ENCODE results near the gene APH1A.
"Not testable (repeated sequence)": the region's sequence is repeated elsewhere in the genome, so short reads cannot be mapped to it uniquely, and the experiment has no call there.

APH1A gene

DNA sequence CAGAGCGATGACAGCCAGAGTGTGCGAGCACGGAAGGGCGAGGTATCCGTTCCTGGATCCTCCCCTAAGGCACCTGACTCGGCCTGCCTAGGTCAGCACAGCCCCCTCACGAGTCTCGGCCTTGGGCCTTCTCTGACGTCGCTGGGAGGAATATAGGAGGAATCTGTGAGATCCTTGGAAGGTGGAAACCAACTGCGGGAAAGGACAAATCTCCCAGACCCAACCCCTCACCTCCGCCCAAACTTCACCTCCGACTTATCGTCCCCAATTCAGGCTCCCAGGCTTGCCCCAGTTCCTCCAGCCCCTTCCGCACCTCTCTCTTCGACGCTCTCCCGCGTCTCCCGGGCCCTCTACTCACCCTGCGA lies 494 bp downstream of the APH1A start:
- peak in 1 of 2 donors; percentile 9 for DNase-seq (ENCODE audit: low read depth in 2 of 2)

DNA sequence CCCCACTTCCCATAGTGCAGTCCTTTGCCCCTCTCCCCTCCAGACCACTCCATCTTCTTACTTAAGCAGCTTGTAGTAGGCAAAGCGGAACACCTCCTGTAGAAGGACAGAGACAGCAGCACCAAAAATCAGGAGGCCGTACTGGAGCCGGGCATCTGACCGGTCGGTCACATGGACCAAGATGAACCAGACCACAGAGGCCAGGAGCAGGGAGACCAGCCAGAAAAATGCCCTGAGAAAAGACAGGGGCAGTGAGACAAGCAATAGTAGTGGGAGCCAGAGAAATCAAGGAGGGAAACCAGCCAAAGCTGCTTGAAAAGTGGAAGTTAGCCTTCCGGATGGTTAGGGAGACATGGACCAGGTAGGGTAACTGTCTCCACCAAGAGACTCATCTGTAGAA lies 920 bp downstream of the APH1A start:
- no peak for DNase-seq (ENCODE audit: low read depth in 2 of 2)

DNA sequence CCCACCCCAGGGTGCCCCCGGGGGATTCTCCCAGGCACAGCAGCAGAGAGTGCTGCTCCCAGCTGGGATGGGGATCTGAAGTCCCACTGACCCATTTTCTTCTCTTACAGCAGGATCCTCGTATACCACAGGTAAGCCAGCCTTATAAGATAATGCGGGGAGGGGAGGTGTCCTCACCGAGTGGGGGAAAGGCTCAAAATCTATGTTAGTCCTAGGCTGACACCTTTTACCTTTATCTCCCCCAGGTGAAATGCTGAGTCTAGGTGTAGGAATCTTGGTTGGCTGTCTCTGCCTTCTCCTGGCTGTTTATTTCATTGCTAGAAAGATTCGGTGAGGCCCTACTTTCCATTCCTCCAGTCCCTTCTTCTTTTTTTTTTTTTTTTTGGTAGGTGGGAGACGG lies 5.3 kb downstream of the APH1A start:
- no peak for DNase-seq (ENCODE audit: low read depth in 2 of 2)

DNA sequence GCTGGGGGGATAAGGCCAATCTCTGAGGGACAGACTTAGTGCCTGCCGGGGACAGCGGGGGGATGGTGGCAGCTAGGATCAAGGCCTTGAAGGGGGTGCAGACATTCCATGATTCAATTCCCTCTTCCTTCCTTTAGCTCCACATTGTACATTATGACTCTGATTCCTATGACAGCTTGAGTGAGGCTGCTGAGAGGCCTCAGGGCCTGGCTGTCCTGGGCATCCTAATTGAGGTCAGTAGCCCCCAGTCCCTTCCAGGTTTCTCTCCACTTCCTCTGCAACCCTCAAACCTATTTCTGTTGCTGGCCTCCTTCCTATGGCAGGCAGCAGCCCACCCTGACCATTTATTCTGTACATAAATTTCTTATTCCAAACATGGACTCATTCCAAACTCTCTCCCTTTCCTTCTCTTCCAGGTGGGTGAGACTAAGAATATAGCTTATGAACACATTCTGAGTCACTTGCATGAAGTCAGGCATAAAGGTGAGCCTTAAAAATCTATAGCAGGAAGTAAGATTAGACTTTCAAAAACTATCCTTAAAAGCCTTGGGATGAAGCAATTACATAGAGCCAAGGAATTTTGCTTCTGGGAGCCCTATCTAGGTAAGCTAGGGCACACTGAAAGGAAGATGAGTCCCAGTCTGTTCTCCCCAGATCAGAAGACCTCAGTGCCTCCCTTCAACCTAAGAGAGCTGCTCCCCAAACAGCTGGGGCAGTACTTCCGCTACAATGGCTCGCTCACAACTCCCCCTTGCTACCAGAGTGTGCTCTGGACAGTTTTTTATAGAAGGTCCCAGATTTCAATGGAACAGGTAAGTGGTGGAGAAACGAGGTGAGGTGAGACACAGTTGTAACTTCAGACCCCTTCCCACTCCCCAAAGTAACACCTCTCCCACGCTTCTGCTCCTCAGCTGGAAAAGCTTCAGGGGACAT lies 6.2 kb downstream of the APH1A start:
- DNase-seq (ENCODE audit: low read depth in 2 of 2), result no peak

DNA sequence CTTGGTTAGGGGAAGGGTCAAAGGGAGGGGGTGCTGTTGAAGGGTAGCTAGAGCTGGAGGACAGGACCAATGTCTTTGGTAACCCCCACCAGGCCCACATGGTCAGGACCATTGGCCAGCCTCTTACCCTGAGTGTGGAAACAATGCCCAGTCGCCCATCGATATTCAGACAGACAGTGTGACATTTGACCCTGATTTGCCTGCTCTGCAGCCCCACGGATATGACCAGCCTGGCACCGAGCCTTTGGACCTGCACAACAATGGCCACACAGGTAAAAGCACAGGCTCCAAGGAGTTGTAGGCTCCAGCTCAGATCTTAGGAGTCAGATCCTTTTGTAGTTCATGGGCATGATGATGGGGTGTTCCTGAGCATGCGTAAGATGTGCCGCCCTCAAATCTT lies 7.4 kb downstream of the APH1A start:
- DNase-seq (ENCODE audit: low read depth in 2 of 2), result no peak

DNA sequence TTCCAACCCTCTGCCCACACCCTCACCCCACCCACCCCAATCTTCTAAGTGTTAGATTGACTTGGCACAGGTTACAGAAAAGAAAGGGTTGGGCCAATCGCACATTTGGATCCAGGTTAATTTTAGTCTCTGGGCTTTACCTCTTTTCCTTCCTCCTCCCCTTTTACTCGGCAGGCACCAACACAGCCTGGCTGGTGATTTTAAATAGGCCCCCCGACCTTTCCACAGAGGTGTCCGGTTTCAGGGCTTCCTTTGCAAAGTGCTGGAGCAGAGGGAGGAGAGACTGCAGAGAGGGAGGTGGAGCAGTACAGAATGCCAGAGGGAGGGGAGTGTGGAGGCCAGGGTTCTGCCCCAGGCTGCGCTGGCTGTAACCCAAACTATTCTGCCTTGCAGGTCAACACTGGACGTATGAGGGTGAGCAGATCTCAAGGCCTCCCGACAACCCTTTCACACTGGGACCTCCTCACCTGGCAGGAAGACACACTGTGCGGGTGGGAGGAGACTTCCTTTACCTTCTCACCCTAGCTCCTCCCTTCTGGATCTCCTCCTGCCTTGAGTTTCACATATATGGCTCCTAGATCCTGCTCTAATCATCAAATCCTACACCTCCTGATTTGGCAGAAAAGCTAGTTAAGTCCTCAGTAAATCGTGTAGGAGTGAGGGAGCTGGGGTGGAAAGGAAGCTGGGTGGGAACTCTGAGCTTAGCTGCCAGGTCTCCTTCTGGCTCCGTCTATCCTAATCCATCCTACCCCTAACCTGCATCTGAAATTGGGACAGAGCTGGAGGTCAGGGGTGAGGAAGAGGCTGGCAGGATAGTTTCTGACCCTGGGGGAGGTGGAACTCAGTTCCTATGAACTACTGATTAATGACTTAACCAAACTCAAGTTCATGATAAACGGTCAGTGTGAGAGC lies 8.8 kb downstream of the APH1A start:
- no peak for DNase-seq (ENCODE audit: low read depth in 2 of 2)

DNA sequence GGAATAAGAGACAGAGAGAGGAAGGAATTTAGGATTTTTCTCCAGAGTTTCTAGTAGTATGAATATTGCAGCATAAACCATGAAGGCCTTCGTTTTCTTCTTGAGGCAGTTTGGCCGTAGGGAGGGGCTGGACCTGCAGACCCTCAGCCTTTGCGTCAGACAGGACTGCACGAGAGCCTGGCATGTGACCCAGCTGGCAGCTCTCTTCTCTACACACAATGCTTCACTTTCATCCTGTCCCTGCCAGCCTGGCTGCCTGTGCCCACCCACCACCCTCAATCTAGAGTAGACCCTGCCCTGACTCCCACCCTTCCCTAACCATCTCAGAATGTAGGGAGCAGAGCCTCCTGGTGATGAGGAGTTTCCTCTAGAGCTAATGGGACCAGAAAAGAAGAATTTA lies 9.6 kb downstream of the APH1A start:
- no peak for DNase-seq (ENCODE audit: low read depth in 2 of 2)

DNA sequence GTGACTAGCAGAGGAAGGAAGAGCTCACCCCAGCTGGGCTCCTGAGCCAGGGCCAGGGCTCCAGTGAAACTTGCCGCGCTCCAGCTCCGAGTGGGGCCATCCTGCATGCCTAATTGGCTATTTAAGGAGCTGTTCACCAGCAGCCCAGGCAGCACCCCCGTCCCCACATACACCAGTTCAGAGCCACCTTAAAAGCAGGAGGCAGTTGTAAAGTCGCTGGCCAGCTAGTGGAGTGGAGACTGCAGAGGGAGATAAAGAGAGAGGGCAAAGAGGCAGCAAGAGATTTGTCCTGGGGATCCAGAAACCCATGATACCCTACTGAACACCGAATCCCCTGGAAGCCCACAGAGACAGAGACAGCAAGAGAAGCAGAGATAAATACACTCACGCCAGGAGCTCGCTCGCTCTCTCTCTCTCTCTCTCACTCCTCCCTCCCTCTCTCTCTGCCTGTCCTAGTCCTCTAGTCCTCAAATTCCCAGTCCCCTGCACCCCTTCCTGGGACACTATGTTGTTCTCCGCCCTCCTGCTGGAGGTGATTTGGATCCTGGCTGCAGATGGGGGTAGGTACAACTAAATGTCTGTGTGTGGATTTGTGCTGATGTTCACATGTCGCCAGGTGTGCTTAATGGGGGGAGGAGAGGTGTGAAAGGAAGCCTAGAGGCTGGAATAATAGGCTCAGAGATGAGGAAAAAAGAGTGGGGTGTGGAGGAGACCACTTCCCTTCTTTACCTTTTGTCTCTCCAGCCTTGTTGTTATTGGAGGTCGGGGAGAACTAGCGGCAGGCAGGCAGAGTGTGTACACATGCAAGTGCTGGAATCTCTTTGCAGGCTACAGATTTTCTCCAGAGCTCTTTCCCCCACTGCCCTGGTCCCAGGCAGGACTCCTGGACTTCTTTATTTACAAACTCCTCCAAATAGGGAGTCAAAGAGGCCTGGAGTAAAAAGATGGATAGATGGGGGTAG lies 10.9 kb downstream of the APH1A start, which contains the start of gene CA14:
CA14 (plus strand) TSS at position 151 of the 962 bp plus-strand sequence; CDS start at position 506, 355 bp downstream.
- no peak for DNase-seq (ENCODE audit: low read depth in 2 of 2)

DNA sequence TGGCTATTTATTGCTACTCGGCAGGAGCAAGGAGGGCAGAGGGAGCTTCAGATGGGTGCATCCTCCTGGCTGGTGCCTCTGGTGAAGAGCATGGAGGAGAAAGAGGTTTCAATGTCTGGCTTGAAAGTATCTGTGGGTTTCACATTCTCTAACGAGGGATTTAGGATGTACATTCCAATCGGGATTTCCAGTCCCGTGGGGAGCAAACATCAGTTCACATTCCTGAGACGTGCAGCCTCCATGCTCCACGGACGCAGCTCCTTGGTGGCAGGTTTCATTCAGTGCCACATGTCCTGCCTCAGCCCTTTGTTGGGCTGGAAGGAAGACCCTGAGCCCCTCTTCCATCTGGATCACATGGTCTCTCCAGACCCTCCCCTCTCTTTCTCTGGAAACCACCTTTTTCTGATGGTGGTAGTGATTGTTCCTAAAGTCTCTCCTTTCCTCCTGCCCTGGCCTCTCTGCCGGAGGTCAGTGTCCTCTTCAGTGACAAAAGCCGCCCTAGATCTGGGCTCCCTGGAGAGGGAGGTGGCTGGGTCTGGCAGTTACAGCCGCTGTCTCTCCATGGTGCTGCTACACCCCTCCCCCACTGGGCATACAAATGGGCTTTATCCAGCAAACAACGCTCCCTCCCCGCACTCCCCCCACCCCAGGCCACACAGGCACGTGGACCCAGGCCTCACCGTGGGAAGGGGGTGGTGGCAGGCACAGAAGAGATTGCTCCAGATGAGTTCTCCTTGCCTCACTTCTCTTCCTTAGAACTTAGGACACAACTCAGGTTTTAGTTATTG lies 12.1 kb downstream of the APH1A start:
- no peak for DNase-seq (ENCODE audit: low read depth in 2 of 2)

DNA sequence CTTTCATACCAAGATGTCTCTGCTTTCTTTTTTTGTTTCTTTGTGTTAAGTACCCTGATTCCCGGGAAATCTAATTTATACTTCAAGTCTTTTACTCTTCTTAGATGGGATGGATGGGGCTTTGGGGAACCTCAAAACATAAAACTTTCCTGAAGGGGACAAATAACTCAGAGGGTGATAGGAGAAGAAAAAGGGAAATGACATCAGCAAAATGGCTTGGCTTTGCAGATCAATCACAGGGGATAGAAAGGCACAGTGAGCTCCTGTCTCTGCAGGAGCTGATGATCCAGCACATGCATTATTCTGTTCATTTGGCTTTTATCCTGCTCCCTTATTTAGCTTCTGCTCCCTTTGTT lies 12.6 kb downstream of the APH1A start:
- DNase-seq (ENCODE audit: low read depth in 2 of 2), result no peak

DNA sequence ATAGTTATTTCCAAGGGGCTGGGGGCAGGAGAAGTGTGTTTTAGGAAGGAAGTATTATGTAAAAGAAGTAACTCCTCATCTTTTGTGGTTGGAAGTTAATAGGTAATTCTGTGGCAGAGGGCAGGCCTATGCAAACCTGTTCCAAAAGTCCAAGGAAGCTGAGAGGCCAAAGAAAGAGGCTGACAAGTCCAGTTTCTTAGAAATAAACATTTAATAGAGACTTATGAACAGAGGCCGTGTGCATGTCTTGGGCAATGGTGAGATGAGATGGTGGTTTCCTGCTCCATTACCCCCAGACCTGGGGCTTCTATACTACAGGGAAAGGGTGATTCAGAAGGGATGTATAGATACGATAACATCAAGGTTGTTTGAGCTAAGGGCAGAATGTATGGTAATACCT lies 18.9 kb downstream of the APH1A start:
- DNase-seq (ENCODE audit: low read depth in 2 of 2), result no peak

DNA sequence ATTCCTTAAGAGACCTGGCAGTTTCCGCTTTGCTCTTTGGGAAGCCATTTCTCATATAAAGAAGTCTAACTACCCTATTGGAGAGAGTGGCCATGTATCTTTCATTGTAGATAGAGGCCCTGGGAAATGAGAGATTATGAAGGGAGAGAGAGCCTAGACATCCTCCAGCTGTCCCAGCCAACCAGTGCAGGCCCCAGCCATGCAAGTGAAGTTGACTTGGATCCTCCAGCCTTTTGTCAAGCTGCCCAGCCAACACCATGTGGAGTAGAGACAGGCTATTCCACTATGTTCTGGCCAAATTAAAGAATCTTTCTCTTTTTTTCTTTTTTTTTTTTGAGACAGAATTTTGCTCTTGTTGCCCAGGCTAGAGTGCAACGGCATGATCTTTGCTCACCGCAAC lies 25.8 kb downstream of the APH1A start:
- DNase-seq (ENCODE audit: low read depth in 2 of 2), result no peak

DNA sequence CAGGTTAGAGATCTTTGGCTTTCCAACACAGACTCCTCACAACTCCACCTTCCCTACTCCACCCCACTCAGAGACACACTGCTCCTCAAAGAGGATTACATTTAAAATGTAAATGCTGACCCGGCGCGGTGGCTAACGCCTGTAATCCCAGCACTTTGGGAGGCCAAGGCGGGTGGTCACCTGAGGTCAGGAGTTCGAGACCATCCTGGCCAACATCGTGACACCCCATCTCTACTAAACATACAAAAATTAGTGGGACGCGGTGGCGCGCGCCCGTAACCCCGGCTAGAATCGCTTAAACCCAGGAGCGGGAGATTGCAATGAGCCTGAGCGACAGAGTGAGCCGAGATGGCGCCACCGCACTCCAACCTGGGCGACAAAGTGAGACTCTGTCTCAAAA lies 31.1 kb downstream of the APH1A start:
- no peak for DNase-seq (ENCODE audit: low read depth in 2 of 2)

DNA sequence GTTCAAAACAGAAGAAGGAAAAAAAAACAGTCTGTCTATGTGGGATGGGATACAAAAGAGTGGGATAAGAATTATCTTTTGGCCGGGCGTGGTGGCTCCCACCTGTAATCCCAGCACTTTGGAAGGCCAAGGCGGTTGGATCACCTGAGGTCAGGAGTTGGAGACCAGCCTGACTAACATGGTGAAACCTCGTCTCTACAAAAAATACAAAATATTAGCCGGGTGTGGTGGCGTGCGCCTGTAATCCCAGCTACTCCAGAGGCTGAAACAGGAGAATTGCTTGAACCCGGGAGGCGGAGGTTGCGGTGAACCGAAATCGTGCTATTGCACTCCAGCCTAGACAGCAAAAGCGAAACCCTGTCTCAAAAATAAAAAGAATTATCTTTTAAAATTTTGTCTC lies 31.6 kb downstream of the APH1A start:
- DNase-seq (ENCODE audit: low read depth in 2 of 2), result not testable (repeated sequence)

DNA sequence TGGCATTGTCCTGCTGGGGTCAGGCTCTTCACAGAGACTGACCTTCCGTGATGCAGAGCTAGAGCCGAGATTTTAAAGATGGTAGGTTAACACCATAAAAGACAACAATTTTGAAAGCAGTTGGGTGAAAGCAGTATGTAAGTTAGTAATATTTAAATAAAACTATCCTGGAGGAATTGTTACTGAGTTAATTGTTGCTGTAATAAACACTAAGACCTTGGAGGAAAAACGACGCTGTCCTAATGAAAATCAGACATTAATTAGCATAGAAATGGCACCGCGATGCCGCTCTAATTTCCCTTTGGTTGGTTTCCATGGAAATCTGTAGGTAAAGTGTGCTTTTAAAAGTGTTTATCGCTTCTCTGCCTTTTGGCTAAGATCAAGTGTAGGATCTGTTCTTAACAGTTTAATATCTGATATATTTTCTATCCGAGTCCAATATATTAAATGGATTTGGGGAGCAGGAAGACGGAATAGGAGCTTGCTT lies 32.2 kb downstream of the APH1A start:
- DNase-seq (ENCODE audit: low read depth in 2 of 2), result no peak

DNA sequence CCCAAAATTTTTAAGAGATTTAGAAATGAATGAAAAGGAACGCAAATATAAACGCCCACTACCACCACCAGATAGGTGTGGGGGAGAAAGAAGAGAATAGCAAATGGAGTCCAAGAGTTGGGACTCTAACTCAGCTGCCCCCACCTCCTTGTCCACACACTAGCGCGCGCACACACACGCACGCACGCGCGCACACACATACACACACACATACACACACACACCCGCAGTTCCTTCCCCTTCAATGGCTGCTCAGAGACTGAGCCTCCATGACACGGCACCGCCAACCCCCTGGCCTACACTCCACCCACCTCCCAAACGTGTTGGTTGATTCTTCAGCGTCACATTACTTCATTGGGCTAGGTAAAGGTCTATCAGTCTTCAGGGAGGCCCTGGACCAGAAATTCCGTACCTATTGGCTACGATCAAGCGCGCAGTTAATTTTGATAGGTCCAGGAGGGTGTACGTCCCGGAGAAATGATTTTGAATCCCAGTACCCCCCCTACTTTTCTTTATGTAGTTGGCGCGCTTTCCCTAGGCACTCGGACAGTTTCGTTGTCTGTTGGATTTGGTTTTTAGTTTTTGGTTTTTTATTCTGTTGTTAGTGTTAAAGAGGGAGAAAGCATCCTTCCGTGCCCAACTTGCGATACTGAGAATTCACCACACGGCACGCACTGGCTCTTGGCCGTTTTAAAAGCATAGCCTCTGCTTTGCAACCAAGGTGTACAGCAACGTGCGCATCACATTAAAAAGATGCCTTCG lies 32.8 kb downstream of the APH1A start, which contains the start of gene ANP32E:
ANP32E (minus strand) TSS at position 261 of the 762 bp plus-strand sequence. CDS start 326 bp downstream, outside the sequence.
- DNase-seq (ENCODE audit: low read depth in 2 of 2), result peak; percentile 79 to 85

DNA sequence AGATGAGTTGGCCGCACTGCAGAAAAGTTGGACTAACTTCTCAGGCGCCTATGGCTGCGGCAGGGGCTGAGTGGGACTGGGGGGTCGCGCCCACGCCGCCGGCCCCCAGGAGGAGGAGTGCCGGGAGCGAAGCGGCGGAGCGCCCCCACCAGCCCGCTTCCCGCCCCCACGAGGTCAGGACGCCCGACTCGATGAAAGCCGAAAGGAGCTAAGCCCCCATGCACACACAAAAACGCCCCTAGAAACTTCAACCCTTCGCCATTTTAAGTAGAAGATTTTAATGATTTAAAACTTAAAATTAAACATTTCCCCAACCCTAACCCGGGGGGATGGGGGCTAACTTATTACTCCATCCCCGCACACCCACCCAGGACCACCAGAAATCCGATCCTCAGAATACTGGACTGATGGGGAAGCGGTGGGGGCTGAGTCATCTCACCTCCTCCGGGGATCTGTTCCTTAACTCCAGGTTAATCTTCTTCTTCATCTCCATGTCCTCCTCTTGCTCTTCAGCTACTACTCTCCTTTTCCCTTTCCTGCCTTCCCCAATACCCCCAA lies 33.4 kb downstream of the APH1A start:
- DNase-seq (ENCODE audit: low read depth in 2 of 2), result peak in 1 of 2 donors; percentile 29

DNA sequence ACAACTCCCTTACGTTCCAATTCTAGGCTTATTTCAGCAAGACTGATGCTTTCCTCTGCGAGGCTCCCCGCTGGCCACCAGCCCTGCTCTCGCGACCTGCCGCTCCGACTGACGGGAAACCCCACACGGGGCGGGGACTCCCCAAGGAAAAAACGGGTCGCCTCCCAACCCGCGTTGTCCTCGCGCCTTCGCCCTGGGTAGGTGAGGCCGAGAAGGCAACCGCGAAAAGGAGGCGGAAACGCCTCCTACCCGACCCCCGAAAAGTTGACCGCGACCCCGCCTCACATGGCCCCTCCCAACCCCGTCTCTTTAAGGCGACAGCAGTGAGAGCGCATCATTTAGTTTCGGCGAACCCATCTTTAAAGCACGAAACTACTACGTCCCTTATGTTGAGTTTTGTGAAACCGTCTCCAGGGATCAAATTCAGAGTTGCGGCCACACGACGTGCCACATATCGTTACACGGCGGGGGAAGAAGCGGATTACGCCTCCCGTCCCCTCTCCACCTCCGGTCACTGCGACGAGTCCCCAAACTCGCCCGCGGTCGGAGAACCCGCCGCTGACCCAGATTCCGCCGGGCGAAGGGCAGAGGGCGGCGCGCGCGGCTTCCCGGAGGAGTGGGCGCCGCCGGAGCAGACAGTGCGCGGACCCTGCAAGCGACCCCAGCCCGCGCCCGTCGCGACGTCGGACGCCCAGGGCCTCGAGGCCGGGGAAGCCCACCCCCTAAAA lies 34.1 kb downstream of the APH1A start:
- peak; percentile 76 to 81 for DNase-seq (ENCODE audit: low read depth in 2 of 2)

DNA sequence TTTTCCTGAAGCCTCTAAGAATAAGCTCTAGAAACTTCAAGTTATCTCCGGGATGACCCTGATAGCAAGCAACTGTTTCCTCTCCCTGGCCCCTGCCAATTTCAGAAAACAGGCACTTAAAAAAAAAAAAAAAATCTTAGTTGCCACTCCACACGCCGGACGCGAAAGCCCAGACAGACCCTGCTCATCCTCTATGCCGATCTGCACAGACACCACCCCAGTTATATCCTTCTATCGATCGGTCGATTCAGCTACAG lies 34.6 kb downstream of the APH1A start:
- DNase-seq (ENCODE audit: low read depth in 2 of 2), result peak in 1 of 2 donors; percentile 11
